ENCODE results near the gene WDR18. TPM values are rescaled to one million over a fixed set of nuclear protein-coding genes. Genes with fewer than 3 reads are reported as not detected.
A peak's percentile ranks its signal among the peaks of the same experiment; 100 is the strongest.

Gene WDR18
- total RNA-seq, 1 experiment from 2014 or later: 94.7 TPM

- H3K4me1 ChIP-seq (ENCODE audit: insufficient read depth, low read length): no peaks in the 10 kb centered on the region; the same call in 1 of the 2 replicates
- no peaks in the 10 kb centered on the region for H3K23me2 ChIP-seq (ENCODE audit: insufficient read length, low read depth, low read length, poor library complexity, severe bottlenecking)
- Mint-ChIP-seq H3K36me3 (ENCODE audit: insufficient read depth in 1 of 3, low read depth in 3 of 3) (peaks cover 2 to 16% (median 13%) of the 10 kb centered on the region in 3 experiments; a peak in 5 of 7 replicates), H3K9me3 (no peaks in the 10 kb centered on the region), H3K4me1 (peaks cover 17 to 25% of the 10 kb centered on the region in 2 experiments), H3K4me3 (peak overlapping the region in 1 of 2 experiments; percentile 29; a peak in 1 of 5 replicates), H3K27me3 (ENCODE audit: low read depth) (no peaks in the 10 kb centered on the region), H3K27ac (peak overlapping the region; percentile 52 to 83 (median 73); a peak in 2 of 7 replicates)
- no peak overlapping the region for H2BK20ac ChIP-seq (ENCODE audit: low read depth, low read length, poor library complexity, severe bottlenecking)
- no peak overlapping the region for H2BK120ac ChIP-seq (ENCODE audit: low read depth, low read length, poor library complexity, severe bottlenecking)
- no peak overlapping the region for H3K4ac ChIP-seq (ENCODE audit: low read depth, low read length)
- no peak for TF ChIP-seq CTCF (conservative IDR thresholded peaks at IDR 0.05)
- no peak overlapping the region for H3K27ac ChIP-seq (ENCODE audit: insufficient read length, low read depth, low read length)
- H2BK12ac ChIP-seq (ENCODE audit: insufficient read length, low read depth, low read length): no peak overlapping the region
- H3K79me1 ChIP-seq (ENCODE audit: insufficient read depth, low read depth, low read length, poor library complexity, severe bottlenecking): peaks cover 5% of the 10 kb centered on the region
- H2AFZ ChIP-seq (ENCODE audit: low read length): no peak overlapping the region
- H2BK15ac ChIP-seq (ENCODE audit: low read depth, low read length): no peak overlapping the region
- H3K56ac ChIP-seq (ENCODE audit: insufficient read length, low read depth, low read length): no peak overlapping the region
- no peak overlapping the region for H4K5ac ChIP-seq (ENCODE audit: insufficient read length, low read depth, low read length)
- no peaks in the 10 kb centered on the region for H4K20me1 ChIP-seq (ENCODE audit: control insufficient read depth, insufficient read depth, insufficient read length)
- no peak overlapping the region for H2BK5ac ChIP-seq (ENCODE audit: insufficient read length, low read length)
- H3K27me3 ChIP-seq (ENCODE audit: insufficient read depth, low read length): no peaks in the 10 kb centered on the region
- H3K18ac ChIP-seq (ENCODE audit: insufficient read length, low read depth, low read length): no peak overlapping the region
- H3K9ac ChIP-seq (ENCODE audit: extremely low read depth, insufficient read length, low read length): no peak overlapping the region
- no peak overlapping the region for H2AK5ac ChIP-seq (ENCODE audit: insufficient read length, low read length)
- WGBS (ENCODE audit: extremely low coverage, insufficient read length, low lambda C conversion rate): no CpG with 5 or more reads among the region's 49 CpGs
- no peaks in the 10 kb centered on the region for H3K9me3 ChIP-seq (ENCODE audit: control insufficient read depth, low read depth, low read length)
- H4K8ac ChIP-seq (replicated peaks; ENCODE audit: insufficient read length, low read depth, low read length): no peak overlapping the region
- H3T11ph ChIP-seq (ENCODE audit: low read length): no peak overlapping the region
- H3K4me2 ChIP-seq (ENCODE audit: insufficient read depth, insufficient read length, low read length): no peak overlapping the region
- no peak overlapping the region; the same call in 1 of the 2 replicates for H3K14ac ChIP-seq (ENCODE audit: insufficient read depth, low read length)
- no peak overlapping the region for H4K91ac ChIP-seq (ENCODE audit: insufficient read length, low read depth, low read length)
- no peak overlapping the region for H3K23ac ChIP-seq (ENCODE audit: insufficient read length, low read depth, low read length)
- no peak for DNase-seq
- peaks cover 33% of the 10 kb centered on the region; the same call in 1 of the 2 replicates for H3K79me2 ChIP-seq (ENCODE audit: insufficient read depth, low read length)
Observed at GRCh38 chr19:1014161-1015060, 30.3 kb downstream of the WDR18 start.

Data from H9 (cell line).